ENCODE data around the gene TMEM191C.
"Not testable (repeated sequence)": the region's sequence is repeated elsewhere in the genome, so short reads cannot be mapped to it uniquely, and the experiment has no call there.

DNA sequence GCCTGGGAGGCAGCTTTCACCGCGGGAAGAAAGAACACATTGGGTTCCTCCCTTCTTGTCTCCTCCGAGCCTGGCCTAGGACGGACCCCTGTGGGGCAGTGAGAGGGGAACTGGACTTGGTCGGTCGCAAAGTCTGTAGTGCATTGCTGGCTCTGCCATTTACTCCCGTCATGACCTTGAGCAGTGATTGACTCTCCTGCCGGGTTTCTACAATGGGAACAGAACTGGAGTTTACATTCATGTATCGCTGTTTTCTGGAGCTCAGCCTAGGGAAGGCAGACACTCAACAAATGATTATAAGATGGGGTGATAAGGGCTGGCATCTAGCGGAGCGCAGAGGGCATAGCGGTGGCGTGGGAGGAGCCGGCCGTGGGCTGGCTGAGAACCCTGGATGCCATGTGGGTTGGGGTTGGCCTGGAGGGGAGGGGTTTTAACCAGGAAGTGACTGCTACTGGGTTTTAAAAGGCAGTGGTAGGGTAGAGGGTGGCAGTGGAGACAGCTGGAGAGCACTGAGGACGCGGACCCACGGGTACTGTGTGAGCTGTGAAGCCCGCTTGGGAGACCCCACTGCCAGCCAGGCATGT is 46.9 kb upstream of the TMEM191C start:
- TF ChIP-seq, protein P1, sequence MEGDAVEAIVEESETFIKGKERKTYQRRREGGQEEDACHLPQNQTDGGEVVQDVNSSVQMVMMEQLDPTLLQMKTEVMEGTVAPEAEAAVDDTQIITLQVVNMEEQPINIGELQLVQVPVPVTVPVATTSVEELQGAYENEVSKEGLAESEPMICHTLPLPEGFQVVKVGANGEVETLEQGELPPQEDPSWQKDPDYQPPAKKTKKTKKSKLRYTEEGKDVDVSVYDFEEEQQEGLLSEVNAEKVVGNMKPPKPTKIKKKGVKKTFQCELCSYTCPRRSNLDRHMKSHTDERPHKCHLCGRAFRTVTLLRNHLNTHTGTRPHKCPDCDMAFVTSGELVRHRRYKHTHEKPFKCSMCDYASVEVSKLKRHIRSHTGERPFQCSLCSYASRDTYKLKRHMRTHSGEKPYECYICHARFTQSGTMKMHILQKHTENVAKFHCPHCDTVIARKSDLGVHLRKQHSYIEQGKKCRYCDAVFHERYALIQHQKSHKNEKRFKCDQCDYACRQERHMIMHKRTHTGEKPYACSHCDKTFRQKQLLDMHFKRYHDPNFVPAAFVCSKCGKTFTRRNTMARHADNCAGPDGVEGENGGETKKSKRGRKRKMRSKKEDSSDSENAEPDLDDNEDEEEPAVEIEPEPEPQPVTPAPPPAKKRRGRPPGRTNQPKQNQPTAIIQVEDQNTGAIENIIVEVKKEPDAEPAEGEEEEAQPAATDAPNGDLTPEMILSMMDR (IDR thresholded peaks at IDR 0.05) = not testable (repeated sequence)
- not testable (repeated sequence) for TF ChIP-seq POLR2A (IDR thresholded peaks at IDR 0.05)

Measured in prostate gland (tissue), 2 donors.